D721Med (cell line): ENCODE data around the gene CHCHD6.

Experiments
- DNase-seq: peaks from one replicate; pipeline ENCODE4 v3.0.0; 2011; ENCODE audit warnings: low spot score; ENCODE audit not compliant: insufficient read length
- FAIRE-seq: peaks from 2 replicates; lab custom pipeline; 2011; peaks lifted over from hg19 to GRCh38; lab: Jason Lieb, UNC
- TF ChIP-seq, protein P1 (sequence below): IDR thresholded peaks from 2 replicates; pipeline ENCODE4 v1.5.1; 2012; ENCODE audit warnings: mild to moderate bottlenecking, control low read depth; ENCODE audit not compliant: insufficient read depth; ENCODE audit errors: missing control alignments

Gene CHCHD6

DNA sequence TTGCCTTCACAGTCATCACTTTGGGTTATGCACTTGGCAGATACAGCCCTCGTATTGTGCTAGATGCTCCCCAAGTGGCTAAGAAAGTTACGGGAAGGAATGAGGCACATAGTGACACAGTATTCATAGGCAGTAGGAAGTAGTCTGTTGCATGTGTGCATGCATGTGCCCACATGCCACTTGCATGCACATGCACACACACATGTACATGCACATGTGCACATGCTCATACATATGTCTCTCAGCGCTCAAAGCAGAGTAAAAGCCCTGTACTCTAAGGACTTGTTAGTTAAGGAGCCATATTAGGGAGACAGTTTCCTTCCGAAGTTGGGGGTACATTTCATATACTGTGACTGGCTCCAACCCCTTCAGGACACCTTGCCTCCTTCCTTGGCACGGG is 128.9 kb downstream of the CHCHD6 start:
- TF ChIP-seq, protein P1, sequence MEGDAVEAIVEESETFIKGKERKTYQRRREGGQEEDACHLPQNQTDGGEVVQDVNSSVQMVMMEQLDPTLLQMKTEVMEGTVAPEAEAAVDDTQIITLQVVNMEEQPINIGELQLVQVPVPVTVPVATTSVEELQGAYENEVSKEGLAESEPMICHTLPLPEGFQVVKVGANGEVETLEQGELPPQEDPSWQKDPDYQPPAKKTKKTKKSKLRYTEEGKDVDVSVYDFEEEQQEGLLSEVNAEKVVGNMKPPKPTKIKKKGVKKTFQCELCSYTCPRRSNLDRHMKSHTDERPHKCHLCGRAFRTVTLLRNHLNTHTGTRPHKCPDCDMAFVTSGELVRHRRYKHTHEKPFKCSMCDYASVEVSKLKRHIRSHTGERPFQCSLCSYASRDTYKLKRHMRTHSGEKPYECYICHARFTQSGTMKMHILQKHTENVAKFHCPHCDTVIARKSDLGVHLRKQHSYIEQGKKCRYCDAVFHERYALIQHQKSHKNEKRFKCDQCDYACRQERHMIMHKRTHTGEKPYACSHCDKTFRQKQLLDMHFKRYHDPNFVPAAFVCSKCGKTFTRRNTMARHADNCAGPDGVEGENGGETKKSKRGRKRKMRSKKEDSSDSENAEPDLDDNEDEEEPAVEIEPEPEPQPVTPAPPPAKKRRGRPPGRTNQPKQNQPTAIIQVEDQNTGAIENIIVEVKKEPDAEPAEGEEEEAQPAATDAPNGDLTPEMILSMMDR = no peak
- FAIRE-seq (no peak), DNase-seq (no peak)

DNA sequence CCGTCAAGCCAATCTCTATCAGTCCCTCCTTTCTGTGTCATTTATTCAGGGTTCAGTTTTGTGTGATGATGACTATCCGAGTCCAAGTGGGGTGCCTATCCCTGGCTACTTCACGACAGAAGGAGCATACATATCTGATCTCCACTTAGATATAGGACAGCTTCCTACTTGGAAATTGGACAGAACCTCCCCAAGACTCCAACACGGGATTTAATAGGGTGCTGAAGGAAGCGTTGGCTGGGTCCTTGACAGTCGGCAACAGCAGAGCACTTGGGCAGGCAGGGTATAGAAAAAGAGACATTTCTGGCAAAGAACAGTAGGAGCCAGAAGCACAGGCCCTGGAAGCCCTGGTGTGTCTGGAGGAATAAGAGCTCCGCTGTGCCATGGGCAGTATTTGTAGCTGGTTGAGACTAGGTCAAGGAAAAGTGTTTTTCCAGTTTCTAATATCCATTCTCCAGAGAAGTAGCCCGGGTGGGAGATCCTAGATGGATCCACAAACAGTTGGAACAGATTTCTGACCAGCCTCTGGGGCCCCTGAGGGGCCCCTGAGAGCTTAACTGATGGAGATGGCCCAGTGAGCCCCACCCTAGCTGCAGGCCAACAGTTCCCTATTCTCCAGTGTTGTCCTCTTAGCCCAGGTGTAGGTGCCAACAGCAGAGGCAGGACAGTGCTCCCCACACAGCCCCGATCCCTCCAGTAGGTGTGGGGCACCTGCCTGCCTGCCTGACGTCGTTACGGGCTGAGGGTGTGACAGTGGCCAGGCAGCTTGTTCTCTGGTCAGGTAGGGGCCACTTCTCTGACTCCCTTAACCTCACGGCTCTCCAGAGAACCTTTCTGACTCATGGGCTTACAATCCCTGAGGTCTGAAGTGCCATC is 130.8 kb downstream of the CHCHD6 start:
- TF ChIP-seq, protein P1 = no peak
- DNase-seq (no peak), FAIRE-seq (no peak)

DNA sequence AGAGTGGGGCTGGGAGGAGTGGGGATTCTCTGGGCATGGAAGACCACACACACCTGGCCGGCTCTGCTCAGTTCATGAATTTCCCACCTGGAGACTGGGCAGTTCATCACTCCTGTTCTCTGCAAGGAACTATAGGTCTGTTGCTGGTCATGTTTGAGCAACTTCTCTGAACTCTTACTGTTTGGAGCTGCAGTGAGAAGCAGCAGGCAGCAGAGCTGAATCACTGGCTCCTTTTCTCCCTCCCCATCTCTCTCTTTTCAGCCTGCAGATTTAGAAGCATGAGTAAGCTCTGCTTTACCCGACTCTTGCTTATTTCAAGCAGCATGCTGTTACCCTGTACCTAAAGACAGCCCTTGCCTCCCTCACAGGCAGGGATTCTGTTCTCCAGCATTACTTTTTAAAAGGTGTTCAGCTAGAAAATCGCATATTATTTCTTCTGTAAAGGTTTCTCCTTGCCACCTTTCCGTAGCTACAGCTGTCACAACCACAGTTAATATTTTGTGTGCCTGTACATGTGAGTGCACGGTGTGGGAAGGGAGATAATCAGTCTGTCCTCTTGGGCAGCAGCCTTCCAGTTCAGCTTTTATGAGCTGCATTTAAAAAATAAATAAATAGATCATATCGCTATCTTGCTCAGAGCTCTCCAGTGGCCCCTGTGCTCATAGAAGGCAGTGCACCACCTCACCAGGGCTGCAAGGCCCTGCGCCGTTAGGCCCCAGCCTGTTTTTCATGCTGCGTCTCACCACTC is 131.6 kb downstream of the CHCHD6 start:
- FAIRE-seq (no peak), DNase-seq (no peak)
- TF ChIP-seq, protein P1 = no peak

DNA sequence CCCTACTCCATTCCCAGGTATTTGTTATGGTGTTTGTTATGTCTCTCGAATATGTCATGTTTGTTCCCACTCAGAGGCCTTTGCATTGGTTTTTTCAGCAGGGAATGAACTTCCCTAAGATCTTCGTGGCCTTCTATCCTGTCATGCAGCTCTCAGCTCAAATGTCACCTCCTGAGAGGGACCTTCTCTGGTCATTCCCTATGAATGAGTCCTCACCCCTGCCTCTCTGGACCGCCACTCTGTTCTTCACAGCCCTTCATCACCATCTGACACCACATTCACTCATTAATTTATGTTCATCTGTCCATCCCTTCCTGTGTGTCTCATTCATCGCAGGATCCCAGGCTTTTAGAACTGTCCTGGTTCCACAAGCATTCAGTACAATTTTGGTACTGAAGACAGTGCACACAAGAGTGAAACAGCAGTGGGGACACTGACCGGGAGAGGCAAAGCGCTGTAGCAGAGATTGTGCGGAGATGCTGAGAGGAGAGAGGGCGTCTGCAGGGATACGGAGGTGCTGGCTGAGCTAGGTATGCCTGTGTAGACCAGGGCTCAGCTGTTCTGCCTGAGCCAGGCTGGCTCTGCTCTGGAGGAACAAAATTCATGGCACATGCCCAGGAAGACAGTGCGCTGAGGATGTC is 132.3 kb downstream of the CHCHD6 start:
- TF ChIP-seq, protein P1 = no peak

DNA sequence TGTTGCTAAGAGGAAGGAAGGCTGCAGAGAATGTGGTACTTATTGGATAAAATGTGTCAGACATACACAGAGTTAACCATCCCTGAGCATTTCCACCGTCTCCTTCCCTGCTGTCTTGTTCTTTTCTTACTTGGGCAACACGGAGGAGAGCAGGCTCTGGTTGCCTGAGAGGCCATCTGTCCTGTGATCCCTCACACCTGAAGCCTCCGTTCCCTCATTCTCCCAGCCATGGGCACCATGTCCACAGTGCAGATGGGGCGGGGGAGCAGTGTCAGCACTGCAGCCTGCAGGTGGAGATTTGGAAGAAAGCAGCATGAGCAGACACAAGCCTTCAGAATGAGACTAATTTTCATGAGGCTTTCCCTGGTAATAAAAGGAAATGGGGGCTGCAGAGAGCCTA is 133.7 kb downstream of the CHCHD6 start:
- no peak for DNase-seq
- TF ChIP-seq, protein P1 = no peak

More for the DNA sequence above, 132.3 kb downstream of the CHCHD6 start:
- FAIRE-seq (no peak), DNase-seq (no peak)

DNA sequence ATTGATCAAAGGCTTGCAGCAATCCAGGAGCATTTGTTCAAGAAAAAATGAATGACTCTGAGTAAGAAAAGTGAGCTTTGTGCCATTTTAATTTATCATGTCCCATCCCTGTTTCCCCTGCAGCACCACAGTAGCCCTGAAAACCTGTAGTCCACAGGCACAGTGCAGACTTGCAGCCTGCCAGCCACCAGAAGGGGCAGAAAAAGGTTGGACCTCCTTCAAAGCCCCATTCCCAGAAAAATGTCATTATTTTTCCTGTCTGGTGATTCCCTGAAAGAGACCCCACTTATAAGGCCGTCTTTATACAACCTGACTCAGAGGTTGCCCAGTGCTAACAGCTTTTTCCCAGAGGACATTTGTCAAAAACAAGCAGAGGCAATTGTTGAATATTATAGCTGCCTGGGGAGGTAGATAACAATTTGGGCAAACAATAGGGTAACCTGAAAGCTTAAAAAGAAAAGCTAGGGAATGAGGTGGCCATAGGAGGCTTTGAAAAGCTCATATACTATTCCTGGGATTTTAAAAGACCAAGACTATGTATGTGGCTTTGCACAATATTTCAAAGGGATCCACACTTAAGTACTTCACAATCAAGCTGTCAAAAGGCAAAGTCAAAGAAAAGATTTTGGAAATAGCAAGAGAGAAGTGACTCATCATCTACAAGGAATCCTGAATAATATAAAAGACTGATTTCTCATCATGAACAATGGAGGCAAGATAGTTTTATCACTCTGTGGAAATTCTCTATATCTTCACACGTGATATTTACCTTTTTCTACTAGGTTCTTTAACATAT is 142.1 kb downstream of the CHCHD6 start:
- TF ChIP-seq, protein P1 = no peak
- FAIRE-seq = no peak
- no peak for DNase-seq

More for the DNA sequence above, 133.7 kb downstream of the CHCHD6 start:
- FAIRE-seq = no peak
